B cell (primary cell): ENCODE results near the gene ZFP69.

Source experiments
- EZH2 ChIP-seq: IDR thresholded peaks from 2 replicates; pipeline ENCODE4 v1.6.1; 2012; ENCODE audit warnings: borderline replicate concordance, low read depth, mild to moderate bottlenecking, moderate library complexity, low read length; ENCODE audit not compliant: insufficient read depth, poor library complexity, severe bottlenecking
- TF ChIP-seq, protein P1 (sequence below): fragments of 200-600 bp; IDR thresholded peaks from one replicate; pipeline ENCODE4 v1.8.0; 2022; ENCODE audit warnings: antibody characterized with exemption, mild to moderate bottlenecking

DNA sequence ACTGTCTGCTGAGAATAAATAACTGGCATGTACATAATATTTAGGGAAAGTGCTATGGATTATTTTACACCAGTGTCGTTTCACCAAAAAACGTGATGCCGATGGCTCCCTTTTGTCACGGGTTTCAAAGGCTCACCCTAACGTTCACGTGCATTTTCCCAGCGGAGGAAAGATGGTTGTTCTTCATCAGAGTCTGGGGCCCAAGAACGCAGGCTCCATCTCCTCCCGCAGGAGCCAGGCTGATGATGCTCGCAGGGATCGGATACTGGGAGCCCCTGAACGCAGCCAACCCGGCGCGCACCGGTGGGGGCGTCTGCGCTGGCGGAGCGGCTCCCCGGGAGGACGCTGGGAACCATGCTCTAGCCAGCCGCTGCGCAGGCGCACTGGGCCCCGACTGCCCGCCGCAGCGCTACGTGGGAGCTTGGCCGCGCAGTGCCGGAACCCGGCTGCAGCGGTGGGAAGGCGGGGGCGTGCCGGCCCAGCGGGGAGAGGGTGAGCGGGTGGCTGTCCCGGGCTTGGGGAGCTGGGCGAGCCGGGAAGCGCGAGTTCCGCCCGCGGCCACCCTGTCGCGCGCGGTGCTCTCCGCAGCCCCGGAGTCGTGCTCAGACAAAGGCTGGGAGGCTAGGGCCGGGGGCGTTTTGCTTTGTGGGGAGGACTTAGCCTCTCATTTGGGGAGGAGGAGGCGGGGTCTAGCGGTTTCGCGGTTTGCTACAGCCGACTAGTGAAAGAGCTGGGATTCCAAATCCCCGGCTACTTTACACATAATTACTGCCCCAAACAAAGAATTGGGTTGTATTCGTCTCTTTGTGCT, 27.2 kb upstream of the ZFP69 start, which contains the start of gene ZFP69B:
- TF ChIP-seq, protein P1, sequence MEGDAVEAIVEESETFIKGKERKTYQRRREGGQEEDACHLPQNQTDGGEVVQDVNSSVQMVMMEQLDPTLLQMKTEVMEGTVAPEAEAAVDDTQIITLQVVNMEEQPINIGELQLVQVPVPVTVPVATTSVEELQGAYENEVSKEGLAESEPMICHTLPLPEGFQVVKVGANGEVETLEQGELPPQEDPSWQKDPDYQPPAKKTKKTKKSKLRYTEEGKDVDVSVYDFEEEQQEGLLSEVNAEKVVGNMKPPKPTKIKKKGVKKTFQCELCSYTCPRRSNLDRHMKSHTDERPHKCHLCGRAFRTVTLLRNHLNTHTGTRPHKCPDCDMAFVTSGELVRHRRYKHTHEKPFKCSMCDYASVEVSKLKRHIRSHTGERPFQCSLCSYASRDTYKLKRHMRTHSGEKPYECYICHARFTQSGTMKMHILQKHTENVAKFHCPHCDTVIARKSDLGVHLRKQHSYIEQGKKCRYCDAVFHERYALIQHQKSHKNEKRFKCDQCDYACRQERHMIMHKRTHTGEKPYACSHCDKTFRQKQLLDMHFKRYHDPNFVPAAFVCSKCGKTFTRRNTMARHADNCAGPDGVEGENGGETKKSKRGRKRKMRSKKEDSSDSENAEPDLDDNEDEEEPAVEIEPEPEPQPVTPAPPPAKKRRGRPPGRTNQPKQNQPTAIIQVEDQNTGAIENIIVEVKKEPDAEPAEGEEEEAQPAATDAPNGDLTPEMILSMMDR, result no peak
- no peak for TF ChIP-seq EZH2
